Endothelial cell of umbilical vein (primary cell): ENCODE data around the gene ZBTB20. TPM values are rescaled to one million over a fixed set of nuclear protein-coding genes. Genes with fewer than 3 reads are reported as not detected.

Source experiments
- BruUV-seq: library from RNA; stranded (reverse); fragments of 400-500 nt; replicated peaks from 2 replicates; lab custom pipeline; 2021; lab: Mats Ljungman, UMichigan
- CTCF ChIA-PET: fragments of 300-600, 350-600 bp; sonication (Branson Sonifier 250); formaldehyde crosslinking; loops from one replicate; lab custom pipeline; 2021; ENCODE audit warnings: antibody characterized with exemption, inconsistent platforms; lab: Charles Lee
- POLR2A ChIA-PET: fragments of 300-600, 350-600 bp; sonication (Branson Sonifier 250); formaldehyde crosslinking; loops from one replicate; lab custom pipeline; 2021; ENCODE audit warnings: antibody characterized with exemption, inconsistent platforms; lab: Charles Lee
- DNase-seq: peaks from one replicate; pipeline ENCODE4 v3.0.0-alpha.2; 2011; ENCODE audit warnings: low read depth, low spot score
- FAIRE-seq: peaks from 2 replicates; lab custom pipeline; 2011; peaks lifted over from hg19 to GRCh38; lab: Jason Lieb, UNC
- H2AFZ ChIP-seq: 2 replicates; pipeline ENCODE4 v1.6.0; 2012; ENCODE audit warnings: low read depth, low read length, control low read depth, inconsistent platforms
- H3K27ac ChIP-seq: 2 replicates; pipeline ENCODE4 v1.5.1; 2011; ENCODE audit warnings: low read depth, mild to moderate bottlenecking, control low read depth, low read length, moderate library complexity; ENCODE audit not compliant: insufficient read depth
- H3K27me3 ChIP-seq, 2 experiments: 2 replicates each; pipeline versions ENCODE4 v1.6.0 to v1.6.1; 2011; ENCODE audit warnings: low read length in 2 of 2, mixed read lengths in 1 of 2; ENCODE audit not compliant: control insufficient read depth in 2 of 2, insufficient read depth in 2 of 2
- H3K36me3 ChIP-seq, 2 experiments: 2 replicates in 1 of 2; 3 replicates in 1 of 2; pipeline ENCODE4 v1.5.1; 2011; ENCODE audit warnings: low read length in 2 of 2, mild to moderate bottlenecking in 1 of 2, moderate library complexity in 1 of 2; ENCODE audit not compliant: control insufficient read depth in 2 of 2, insufficient read depth in 2 of 2; ENCODE audit errors: extremely low read depth in 1 of 2
- H3K4me1 ChIP-seq: 3 replicates; pipeline ENCODE4 v1.5.1; 2011; ENCODE audit warnings: mild to moderate bottlenecking, low read length; ENCODE audit not compliant: control insufficient read depth, insufficient read depth; ENCODE audit errors: extremely low read depth
- H3K4me2 ChIP-seq: 2 replicates; pipeline ENCODE4 v1.6.1; 2011; ENCODE audit warnings: low read length, control low read depth, mixed read lengths; ENCODE audit not compliant: insufficient read depth
- H3K4me3 ChIP-seq, 3 experiments: fragments of 200-600 bp in 1 of 3; sonication (generic), shearing (Covaris generic) in 1 of 3; replicated peaks in 1 of 3; 2 replicates each; pipeline ENCODE4 v1.5.1; 2011 to 2016; ENCODE audit warnings: control low read depth in 3 of 3, low read length in 3 of 3, mild to moderate bottlenecking in 2 of 3, inconsistent platforms in 1 of 3, low read depth in 1 of 3, moderate library complexity in 1 of 3; ENCODE audit not compliant: insufficient read depth in 1 of 3
- H3K79me2 ChIP-seq: 2 replicates; pipeline ENCODE4 v1.6.0; 2012; ENCODE audit warnings: low read length, inconsistent platforms; ENCODE audit not compliant: control insufficient read depth, insufficient read depth
- H3K9ac ChIP-seq: replicated peaks from 2 replicates; pipeline ENCODE3; 2011; ENCODE audit warnings: low read length, control low read depth; ENCODE audit not compliant: insufficient read depth; ENCODE audit errors: extremely low read depth
- H3K9me1 ChIP-seq: replicated peaks from 3 replicates; pipeline ENCODE4 v1.6.0; 2011; ENCODE audit warnings: mild to moderate bottlenecking, low read length; ENCODE audit not compliant: control insufficient read depth, insufficient read depth; ENCODE audit errors: extremely low read depth
- H3K9me3 ChIP-seq: replicated peaks from 2 replicates; pipeline ENCODE4 v1.5.1; 2012; ENCODE audit warnings: low read length, inconsistent platforms; ENCODE audit not compliant: control insufficient read depth, insufficient read depth
- H4K20me1 ChIP-seq: replicated peaks from 2 replicates; pipeline ENCODE3; 2011; ENCODE audit warnings: mild to moderate bottlenecking, low read length; ENCODE audit not compliant: control insufficient read depth, insufficient read depth; ENCODE audit errors: extremely low read depth
- EZH2 ChIP-seq: IDR thresholded peaks from 2 replicates; pipeline ENCODE4 v1.6.1; 2012; ENCODE audit warnings: borderline replicate concordance, low read depth, mild to moderate bottlenecking, moderate library complexity, low read length, inconsistent platforms; ENCODE audit not compliant: severe bottlenecking
- FOS ChIP-seq: IDR thresholded peaks from 2 replicates; pipeline ENCODE4 v1.6.1; 2011; ENCODE audit warnings: mild to moderate bottlenecking, low read length, moderate library complexity, borderline replicate concordance; ENCODE audit not compliant: insufficient read depth
- GATA2 ChIP-seq: IDR thresholded peaks from 2 replicates; pipeline ENCODE4 v1.7.0; 2011; ENCODE audit warnings: low read depth, mild to moderate bottlenecking, moderate library complexity, mixed read lengths, low read length; ENCODE audit not compliant: insufficient read length, insufficient read depth
- MYC ChIP-seq: IDR thresholded peaks from one replicate; pipeline ENCODE4 v1.6.1; 2011; ENCODE audit warnings: mild to moderate bottlenecking, low read depth, low read length
- POLR2AphosphoS5 ChIP-seq: IDR thresholded peaks from 2 replicates; pipeline ENCODE4 v1.6.1; 2012; ENCODE audit warnings: low read depth, mild to moderate bottlenecking, control low read depth, low read length, moderate library complexity; ENCODE audit not compliant: insufficient read depth
- dilution Hi-C: fragments of 300-500 bp; cut with MboI; formaldehyde crosslinking; loops from one replicate; pipeline ENCODE4 v1.15.0; 2019; ENCODE audit warnings: low sequenced_read_pairs; ENCODE audit not compliant: extremely low pct_ligation_motif_present
- intact Hi-C: fragments of 100-400 bp; cut with micrococcal nuclease; formaldehyde crosslinking; loops from one replicate; pipeline ENCODE4 v1.10.0; 2022
- polyA plus RNA-seq, 4 experiments: library from polyadenylated mRNA; depleted of rRNA in 3 of 4; stranded (reverse) in 3 of 4; unstranded in 1 of 4; fragments of >200 nt; gene quantifications; 2 replicates each; pipeline versions ENCODE4 v1.2.1 to v1.2.3, GENCODE V29; 2011 to 2012; ENCODE audit warnings: missing spikeins in 1 of 4
- total RNA-seq: library from RNA; stranded (reverse); gene quantifications from 2 replicates; pipeline ENCODE4 v1.2.3, GENCODE V29; 2021
- TF ChIP-seq, protein P1 (sequence below): IDR thresholded peaks from 2 replicates; pipeline ENCODE4 v1.6.1; 2011; ENCODE audit not compliant: insufficient read depth, insufficient read length
- TF ChIP-seq, protein P2 (sequence below), 2 donors: IDR thresholded peaks; 1 replicate in 1 of 2; 2 replicates in 1 of 2; pipeline ENCODE4 v1.5.1; 2011; ENCODE audit warnings: low read length in 2 of 2, mild to moderate bottlenecking in 2 of 2, moderate library complexity in 2 of 2, control low read depth in 1 of 2, inconsistent platforms in 1 of 2, low read depth in 1 of 2; ENCODE audit not compliant: insufficient read depth in 1 of 2; ENCODE audit errors: extremely low read depth in 1 of 2

ZBTB20 gene
- total and polyA plus RNA-seq, 2 donors (not counting 3 experiments of a cell fraction or from before 2014, with no cell fraction given) = 2.1 to 20.5 TPM

DNA sequence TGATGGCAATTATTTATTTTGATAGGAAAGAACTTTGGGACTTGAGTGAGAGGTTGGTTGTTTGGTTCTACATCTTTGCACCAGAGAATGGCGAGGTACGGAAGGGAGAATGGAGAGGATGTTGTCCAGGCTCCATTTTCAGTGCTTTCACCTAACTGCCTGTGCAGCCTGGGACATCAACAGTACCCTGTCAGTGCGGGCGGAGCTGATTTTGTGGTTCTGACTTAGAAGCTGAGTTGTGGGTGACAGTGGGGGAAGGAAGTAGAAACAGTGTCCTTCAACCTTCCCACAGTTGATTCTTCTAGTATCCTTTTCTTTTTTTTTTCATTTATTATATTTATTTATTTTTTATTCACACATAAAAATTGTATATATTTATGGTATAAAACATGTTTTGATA is 757.9 kb downstream of the ZBTB20 start:
- FAIRE-seq = no peak
- CTCF ChIA-PET = interaction anchor here (1.7 kb wide), 1 partner anchor 30 kb away, joined by 4 read pairs; no protein-coding TSS in a partner anchor

More for the DNA sequence above, 757.9 kb downstream of the ZBTB20 start:
- Histone ChIP-seq H3K9me1 (no peaks in the 10 kb centered on the region), H2AFZ (no peak overlapping the region), H3K9me3 (no peaks in the 10 kb centered on the region), H3K79me2 (no peaks in the 10 kb centered on the region), H3K27me3 (no peaks in the 10 kb centered on the region), H3K4me1 (peaks cover 5% of the 10 kb centered on the region), H3K4me3 (no peak overlapping the region), H4K20me1 (no peaks in the 10 kb centered on the region), H3K4me2 (no peak overlapping the region), H3K36me3 (peaks cover 0 to 2% of the 10 kb centered on the region in 2 experiments), H3K27ac (no peak overlapping the region), H3K9ac (no peak overlapping the region)
- no peak for DNase-seq
- intact Hi-C loops = loop anchor here (10.0 kb wide), 1 partner anchor 486 kb away; no protein-coding TSS in a partner anchor
- dilution Hi-C loops = no loop called here
- no peak for TF ChIP-seq EZH2
- no peak for TF ChIP-seq MYC
- TF ChIP-seq, protein P1, sequence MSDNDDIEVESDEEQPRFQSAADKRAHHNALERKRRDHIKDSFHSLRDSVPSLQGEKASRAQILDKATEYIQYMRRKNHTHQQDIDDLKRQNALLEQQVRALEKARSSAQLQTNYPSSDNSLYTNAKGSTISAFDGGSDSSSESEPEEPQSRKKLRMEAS = no peak
- no peak for TF ChIP-seq GATA2
- TF ChIP-seq, protein P2, sequence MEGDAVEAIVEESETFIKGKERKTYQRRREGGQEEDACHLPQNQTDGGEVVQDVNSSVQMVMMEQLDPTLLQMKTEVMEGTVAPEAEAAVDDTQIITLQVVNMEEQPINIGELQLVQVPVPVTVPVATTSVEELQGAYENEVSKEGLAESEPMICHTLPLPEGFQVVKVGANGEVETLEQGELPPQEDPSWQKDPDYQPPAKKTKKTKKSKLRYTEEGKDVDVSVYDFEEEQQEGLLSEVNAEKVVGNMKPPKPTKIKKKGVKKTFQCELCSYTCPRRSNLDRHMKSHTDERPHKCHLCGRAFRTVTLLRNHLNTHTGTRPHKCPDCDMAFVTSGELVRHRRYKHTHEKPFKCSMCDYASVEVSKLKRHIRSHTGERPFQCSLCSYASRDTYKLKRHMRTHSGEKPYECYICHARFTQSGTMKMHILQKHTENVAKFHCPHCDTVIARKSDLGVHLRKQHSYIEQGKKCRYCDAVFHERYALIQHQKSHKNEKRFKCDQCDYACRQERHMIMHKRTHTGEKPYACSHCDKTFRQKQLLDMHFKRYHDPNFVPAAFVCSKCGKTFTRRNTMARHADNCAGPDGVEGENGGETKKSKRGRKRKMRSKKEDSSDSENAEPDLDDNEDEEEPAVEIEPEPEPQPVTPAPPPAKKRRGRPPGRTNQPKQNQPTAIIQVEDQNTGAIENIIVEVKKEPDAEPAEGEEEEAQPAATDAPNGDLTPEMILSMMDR (IDR thresholded peaks at IDR 0.05; ENCODE audit: extremely low read depth in 1 of 2, insufficient read depth in 1 of 2, low read depth in 1 of 2, low read length in 2 of 2) = no peak
- no peak for TF ChIP-seq POLR2AphosphoS5
- TF ChIP-seq FOS = no peak
- POLR2A ChIA-PET = no interaction called here
- BruUV-seq = no TSS peak
